ENCODE data around the gene MPZL1. TPM values are rescaled to one million over a fixed set of nuclear protein-coding genes. Genes with fewer than 3 reads are reported as not detected.

MPZL1 gene
- total and polyA plus RNA-seq, 9 donors = 60.6 to 112 (median 75.4) TPM

GRCh38 chr1:167693425-167694045 is 28.2 kb upstream of the MPZL1 start:
- 84% methylated on average over 7 of the region's 7 CpGs for WGBS (ENCODE audit: insufficient coverage)
- Histone ChIP-seq H3K27ac (ENCODE audit: low read length) (no peak overlapping the region), H3K9me3 (replicated peaks; ENCODE audit: control insufficient read depth, low read depth, low read length) (no peaks in the 10 kb centered on the region), H3K36me3 (ENCODE audit: control insufficient read depth, insufficient read depth, low read length) (peaks cover 35% of the 10 kb centered on the region), H3K4me3 (ENCODE audit: low read length) (no peak overlapping the region), H3K4me1 (ENCODE audit: control insufficient read depth, insufficient read depth, low read length) (no peaks in the 10 kb centered on the region), H3K27me3 (ENCODE audit: control insufficient read depth, insufficient read depth, low read length) (no peaks in the 10 kb centered on the region)
- no peak for DNase-seq

- Histone ChIP-seq H3K9me3 (replicated peaks; ENCODE audit: control insufficient read depth, low read depth, low read length) (no peaks in the 10 kb centered on the region), H3K36me3 (ENCODE audit: control insufficient read depth, insufficient read depth, low read length) (peaks cover 38% of the 10 kb centered on the region)
- 56% methylated on average over 2 of the region's 2 CpGs for WGBS (ENCODE audit: insufficient coverage)
These were observed 27.1 kb upstream of the MPZL1 start for GRCh38 chr1:167694691-167695090.

GRCh38 chr1:167695147-167695546 is 26.6 kb upstream of the MPZL1 start:
- Histone ChIP-seq H3K4me1 (ENCODE audit: control insufficient read depth, insufficient read depth, low read length) (no peaks in the 10 kb centered on the region), H3K27me3 (ENCODE audit: control insufficient read depth, insufficient read depth, low read length) (no peaks in the 10 kb centered on the region), H3K27ac (ENCODE audit: low read length) (no peak overlapping the region), H3K9me3 (replicated peaks; ENCODE audit: control insufficient read depth, low read depth, low read length) (no peaks in the 10 kb centered on the region), H3K36me3 (ENCODE audit: control insufficient read depth, insufficient read depth, low read length) (peaks cover 38% of the 10 kb centered on the region), H3K4me3 (ENCODE audit: low read length) (no peak overlapping the region)
- WGBS (ENCODE audit: insufficient coverage) = 80% methylated on average over 2 of the region's 2 CpGs
- DNase-seq = no peak

More at GRCh38 chr1:167694691-167695090, 27.1 kb upstream of the MPZL1 start:
- H3K4me3 ChIP-seq (ENCODE audit: low read length) = no peak overlapping the region
- H3K27me3 ChIP-seq (ENCODE audit: control insufficient read depth, insufficient read depth, low read length) = no peaks in the 10 kb centered on the region
- no peaks in the 10 kb centered on the region for H3K4me1 ChIP-seq (ENCODE audit: control insufficient read depth, insufficient read depth, low read length)
- no peak for DNase-seq
- H3K27ac ChIP-seq (ENCODE audit: low read length) = no peak overlapping the region

- H3K27ac ChIP-seq (ENCODE audit: low read length) = no peak overlapping the region
- no peaks in the 10 kb centered on the region for H3K4me1 ChIP-seq (ENCODE audit: control insufficient read depth, insufficient read depth, low read length)
- no peak overlapping the region for H3K4me3 ChIP-seq (ENCODE audit: low read length)
- peaks cover 38% of the 10 kb centered on the region for H3K36me3 ChIP-seq (ENCODE audit: control insufficient read depth, insufficient read depth, low read length)
- no peaks in the 10 kb centered on the region for H3K9me3 ChIP-seq (replicated peaks; ENCODE audit: control insufficient read depth, low read depth, low read length)
- 66% methylated on average over 2 of the region's 7 CpGs for WGBS (ENCODE audit: insufficient coverage)
- no peak for DNase-seq
- H3K27me3 ChIP-seq (ENCODE audit: control insufficient read depth, insufficient read depth, low read length) = no peaks in the 10 kb centered on the region
These were observed 25.8 kb upstream of the MPZL1 start for GRCh38 chr1:167695756-167696561.

- H3K36me3 ChIP-seq (ENCODE audit: control insufficient read depth, insufficient read depth, low read length) = peaks cover 36% of the 10 kb centered on the region
- DNase-seq = peak; percentile 50
- H3K9me3 ChIP-seq (replicated peaks; ENCODE audit: control insufficient read depth, low read depth, low read length) = no peaks in the 10 kb centered on the region
- 66% methylated on average over 9 of the region's 14 CpGs for WGBS (ENCODE audit: insufficient coverage)
- no peak overlapping the region for H3K27ac ChIP-seq (ENCODE audit: low read length)
- no peaks in the 10 kb centered on the region for H3K27me3 ChIP-seq (ENCODE audit: control insufficient read depth, insufficient read depth, low read length)
- no peak overlapping the region for H3K4me3 ChIP-seq (ENCODE audit: low read length)
- H3K4me1 ChIP-seq (ENCODE audit: control insufficient read depth, insufficient read depth, low read length) = no peaks in the 10 kb centered on the region
These were observed 24.1 kb upstream of the MPZL1 start for GRCh38 chr1:167697667-167698141.

GRCh38 chr1:167698313-167698712 is 23.5 kb upstream of the MPZL1 start:
- H3K27me3 ChIP-seq (ENCODE audit: control insufficient read depth, insufficient read depth, low read length) = no peaks in the 10 kb centered on the region
- DNase-seq = no peak
- H3K4me1 ChIP-seq (ENCODE audit: control insufficient read depth, insufficient read depth, low read length) = no peaks in the 10 kb centered on the region
- H3K36me3 ChIP-seq (ENCODE audit: control insufficient read depth, insufficient read depth, low read length) = peaks cover 33% of the 10 kb centered on the region
- no peaks in the 10 kb centered on the region for H3K9me3 ChIP-seq (replicated peaks; ENCODE audit: control insufficient read depth, low read depth, low read length)
- 58% methylated on average over 2 of the region's 4 CpGs for WGBS (ENCODE audit: insufficient coverage)
- H3K27ac ChIP-seq (ENCODE audit: low read length) = no peak overlapping the region
- H3K4me3 ChIP-seq (ENCODE audit: low read length) = no peak overlapping the region

GRCh38 chr1:167701510-167701909 is 20.3 kb upstream of the MPZL1 start:
- DNase-seq = no peak
- peaks cover 18% of the 10 kb centered on the region for H3K36me3 ChIP-seq (ENCODE audit: control insufficient read depth, insufficient read depth, low read length)
- WGBS (ENCODE audit: insufficient coverage) = 57% methylated on average over 1 of the region's 1 CpG
- no peak overlapping the region for H3K27ac ChIP-seq (ENCODE audit: low read length)
- H3K4me3 ChIP-seq (ENCODE audit: low read length) = no peak overlapping the region
- H3K27me3 ChIP-seq (ENCODE audit: control insufficient read depth, insufficient read depth, low read length) = no peaks in the 10 kb centered on the region
- H3K4me1 ChIP-seq (ENCODE audit: control insufficient read depth, insufficient read depth, low read length) = no peaks in the 10 kb centered on the region
- H3K9me3 ChIP-seq (replicated peaks; ENCODE audit: control insufficient read depth, low read depth, low read length) = no peaks in the 10 kb centered on the region

- Histone ChIP-seq H3K4me1 (ENCODE audit: control insufficient read depth, insufficient read depth, low read length) (no peaks in the 10 kb centered on the region), H3K4me3 (ENCODE audit: low read length) (no peak overlapping the region), H3K27ac (ENCODE audit: low read length) (no peak overlapping the region), H3K27me3 (ENCODE audit: control insufficient read depth, insufficient read depth, low read length) (no peaks in the 10 kb centered on the region), H3K9me3 (replicated peaks; ENCODE audit: control insufficient read depth, low read depth, low read length) (no peaks in the 10 kb centered on the region), H3K36me3 (ENCODE audit: control insufficient read depth, insufficient read depth, low read length) (peaks cover 14% of the 10 kb centered on the region)
- no peak for DNase-seq
- 91% methylated on average over 1 of the region's 1 CpG for WGBS (ENCODE audit: insufficient coverage)
These were observed 18.2 kb upstream of the MPZL1 start for GRCh38 chr1:167703557-167703956.

- H3K27ac ChIP-seq (ENCODE audit: low read length) = no peak overlapping the region
- no peak overlapping the region for H3K4me3 ChIP-seq (ENCODE audit: low read length)
- H3K27me3 ChIP-seq (ENCODE audit: control insufficient read depth, insufficient read depth, low read length) = no peaks in the 10 kb centered on the region
- H3K9me3 ChIP-seq (replicated peaks; ENCODE audit: control insufficient read depth, low read depth, low read length) = no peaks in the 10 kb centered on the region
- DNase-seq = no peak
- H3K36me3 ChIP-seq (ENCODE audit: control insufficient read depth, insufficient read depth, low read length) = peaks cover 9% of the 10 kb centered on the region
- no peaks in the 10 kb centered on the region for H3K4me1 ChIP-seq (ENCODE audit: control insufficient read depth, insufficient read depth, low read length)
- WGBS (ENCODE audit: insufficient coverage) = 25% methylated on average over 1 of the region's 2 CpGs
These were observed 17.1 kb upstream of the MPZL1 start for GRCh38 chr1:167704715-167705114.

- DNase-seq = no peak
- H3K9me3 ChIP-seq (replicated peaks; ENCODE audit: control insufficient read depth, low read depth, low read length) = no peaks in the 10 kb centered on the region
- no CpG with 5 or more reads among the region's 6 CpGs for whole genome bisulfite sequencing (ENCODE audit: insufficient coverage)
- H3K36me3 ChIP-seq (ENCODE audit: control insufficient read depth, insufficient read depth, low read length) = peaks cover 9% of the 10 kb centered on the region
- H3K4me1 ChIP-seq (ENCODE audit: control insufficient read depth, insufficient read depth, low read length) = no peaks in the 10 kb centered on the region
- H3K27ac ChIP-seq (ENCODE audit: low read length) = no peak overlapping the region
- no peak overlapping the region for H3K4me3 ChIP-seq (ENCODE audit: low read length)
- H3K27me3 ChIP-seq (ENCODE audit: control insufficient read depth, insufficient read depth, low read length) = no peaks in the 10 kb centered on the region
These were observed 16.5 kb upstream of the MPZL1 start for GRCh38 chr1:167705250-167705649.
